SKM-1 (cell line): Measurements from ENCODE around the gene ANKRD52.

Experiments
- DNase-seq: peaks from one replicate; lab custom pipeline; 2025; ENCODE audit not compliant: unreplicated experiment; lab: John Stamatoyannopoulos, UW

Gene ANKRD52

GRCh38 chr12:56242986-56243385 lies 15.2 kb downstream of the ANKRD52 start:
- no peak for DNase-seq

- no peak for DNase-seq
Observed at GRCh38 chr12:56241424-56242303, 16.5 kb downstream of the ANKRD52 start.

DNA sequence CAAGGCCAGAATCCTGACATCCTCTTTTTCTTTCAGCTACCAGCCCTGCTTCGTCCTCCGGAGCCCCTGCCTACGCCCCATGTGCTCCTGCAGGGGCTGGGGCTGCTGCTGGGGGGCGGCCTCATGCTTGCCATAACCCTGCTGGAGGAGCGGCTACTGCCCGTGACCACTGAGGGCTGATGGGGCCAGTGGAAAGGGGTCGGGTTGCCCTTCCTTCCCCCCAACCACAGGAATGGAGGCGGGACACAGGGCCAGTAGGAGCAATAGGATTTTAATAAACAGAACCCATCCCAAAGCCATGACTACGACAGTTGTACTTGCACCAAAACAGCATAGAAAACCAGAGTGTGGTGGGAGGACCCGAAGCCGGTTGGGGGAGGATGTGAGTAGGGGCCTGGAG lies 20.6 kb downstream of the ANKRD52 start:
- DNase-seq = no peak

GRCh38 chr12:56236985-56237384 lies 21.2 kb downstream of the ANKRD52 start:
- no peak for DNase-seq

DNA sequence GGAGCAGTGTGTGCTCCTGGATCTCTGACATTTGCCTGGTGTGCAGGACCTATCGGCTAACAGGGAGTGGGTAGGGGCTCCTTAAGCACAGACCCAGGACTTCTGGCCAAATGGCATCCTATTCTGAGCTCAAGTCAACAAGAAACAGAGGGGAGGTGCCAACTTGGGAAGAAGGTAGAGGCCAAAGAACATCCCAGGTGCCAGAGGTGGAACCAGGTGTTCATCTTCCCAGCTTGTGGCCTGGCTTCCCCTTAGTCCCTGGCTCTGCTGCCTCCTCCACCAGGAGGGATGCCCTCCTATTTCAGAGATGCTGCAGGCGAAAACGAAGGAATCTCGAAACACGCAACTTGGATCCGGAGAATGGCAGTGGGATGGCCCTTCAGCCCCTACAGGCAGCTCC lies 22.1 kb downstream of the ANKRD52 start:
- no peak for DNase-seq

GRCh38 chr12:56234746-56235436 lies 23.3 kb downstream of the ANKRD52 start:
- no peak for DNase-seq

- no peak for DNase-seq
Observed at GRCh38 chr12:56231184-56231582, 27.0 kb downstream of the ANKRD52 start.

DNA sequence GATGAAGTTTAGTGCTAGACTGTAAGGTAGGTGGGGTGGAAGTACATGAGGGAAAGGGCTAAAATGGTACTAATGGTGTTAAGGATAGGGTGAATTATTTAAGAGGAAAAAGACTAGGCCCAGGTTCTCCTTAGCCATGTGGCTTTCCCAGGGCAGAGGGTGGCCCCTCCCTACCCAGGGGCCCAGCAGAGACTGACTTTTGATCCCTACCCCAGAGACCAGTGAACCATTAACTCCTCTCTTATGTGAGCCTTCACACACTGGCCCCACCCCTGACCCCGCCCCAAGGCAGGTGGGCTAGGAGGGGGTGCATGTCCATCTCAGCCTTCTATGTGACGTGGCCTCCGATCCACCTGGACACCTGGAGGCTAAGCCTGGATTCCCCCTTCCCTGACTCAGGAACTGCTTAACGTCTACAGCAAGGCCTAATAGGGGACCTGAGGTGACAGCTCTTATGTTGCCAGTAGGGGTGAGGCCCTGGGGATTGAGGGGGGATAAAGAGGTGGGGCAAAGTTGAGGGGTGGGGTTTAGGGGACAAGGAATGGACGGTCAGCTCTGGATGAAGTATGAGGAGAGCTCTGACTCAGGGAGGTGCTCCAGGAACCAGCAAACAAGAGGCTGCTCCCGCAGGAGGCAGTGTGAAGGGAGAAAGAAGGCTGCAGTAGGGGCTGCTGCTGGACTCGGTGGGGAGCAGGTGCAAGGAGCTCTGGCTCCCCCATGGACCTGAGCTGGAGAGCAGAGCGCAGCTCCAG lies 27.6 kb downstream of the ANKRD52 start:
- no peak for DNase-seq

GRCh38 chr12:56229916-56230431 lies 28.2 kb downstream of the ANKRD52 start, which contains the start of gene SLC39A5:
Gene SLC39A5 (plus strand): TSS chr12:56230051. CDS start chr12:56231275, 1,224 bp downstream.
- DNase-seq = no peak

DNA sequence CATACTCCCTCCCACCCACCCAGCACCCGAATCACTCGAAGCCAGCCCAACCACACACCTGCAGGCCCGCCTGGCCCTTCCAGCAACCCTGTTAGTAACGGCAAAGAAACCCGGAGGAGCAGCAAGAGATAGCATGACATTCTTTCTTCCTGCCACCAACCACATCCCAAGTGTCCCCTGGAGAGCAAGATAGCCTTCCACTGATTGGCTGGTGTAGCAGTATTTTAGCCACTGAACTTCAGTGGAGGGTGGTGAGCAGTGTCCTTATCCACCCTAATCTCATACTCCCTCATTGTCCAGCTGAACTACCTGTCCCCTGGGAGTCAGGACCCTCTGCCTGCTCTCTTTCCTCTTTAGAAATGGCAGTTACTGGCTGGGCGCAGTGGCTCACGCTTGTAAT lies 29.1 kb downstream of the ANKRD52 start:
- DNase-seq = no peak

GRCh38 chr12:56224954-56225353 lies 33.2 kb downstream of the ANKRD52 start:
- DNase-seq = no peak

DNA sequence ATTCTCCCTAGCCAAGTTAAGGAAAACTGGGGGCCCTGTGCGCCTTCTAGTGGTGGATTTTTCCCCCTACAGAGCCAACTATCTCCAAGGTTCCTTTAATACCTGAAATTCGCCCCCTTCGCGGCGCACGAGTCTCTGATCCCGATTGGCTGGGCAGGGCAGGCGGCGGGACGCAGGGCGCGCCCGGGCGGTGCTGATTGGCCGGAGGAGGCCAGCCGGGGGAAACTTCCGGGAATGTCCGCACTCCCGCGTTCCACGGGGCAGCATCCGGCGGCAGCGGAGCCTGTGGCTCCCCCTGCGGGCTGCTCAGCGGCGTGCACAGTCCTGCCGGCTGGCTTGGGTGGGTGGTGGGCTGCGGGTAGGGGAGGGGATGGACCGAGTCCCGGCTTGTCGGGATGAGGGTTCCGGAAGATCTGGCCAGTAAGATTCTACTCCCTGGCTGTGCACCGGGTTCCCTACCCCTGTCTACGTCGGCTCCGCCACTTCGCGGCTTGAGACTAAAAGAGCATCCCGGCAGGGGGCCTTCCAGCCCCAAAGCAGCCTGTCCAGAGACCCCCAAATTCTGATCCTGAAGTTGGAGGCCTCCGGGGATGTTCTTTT lies 34.0 kb downstream of the ANKRD52 start, which contains the start of gene NABP2:
NABP2 (plus strand) TSS at position 241 of the 600 bp plus-strand sequence. CDS start 515 bp downstream, outside the sequence.
- peak; percentile 63 for DNase-seq

DNA sequence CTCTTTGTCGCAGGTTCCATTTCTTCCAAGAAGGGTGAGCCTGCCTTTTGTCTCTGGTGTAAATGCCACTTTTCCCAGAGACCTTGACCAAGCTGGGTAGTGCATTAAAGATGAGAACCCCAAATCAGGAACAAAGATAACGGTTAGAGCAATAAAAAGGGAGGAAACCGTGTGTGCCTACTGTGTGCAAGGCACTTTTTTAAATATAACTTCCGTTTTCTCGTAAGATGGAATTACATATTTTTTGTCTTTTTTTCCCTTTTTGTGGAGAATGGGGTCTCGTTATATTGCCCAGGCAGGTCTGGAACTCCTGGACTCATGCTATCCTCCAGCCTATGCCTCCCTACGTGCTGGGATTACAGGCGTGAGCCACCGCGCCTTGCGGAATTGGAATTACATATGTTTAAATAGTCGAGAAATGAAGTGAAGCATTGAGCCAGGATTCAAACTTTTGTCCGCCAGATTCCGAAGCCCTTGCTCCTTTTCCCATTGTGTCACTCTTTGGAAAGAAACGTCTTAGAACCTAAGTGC lies 34.5 kb downstream of the ANKRD52 start:
- no peak for DNase-seq

DNA sequence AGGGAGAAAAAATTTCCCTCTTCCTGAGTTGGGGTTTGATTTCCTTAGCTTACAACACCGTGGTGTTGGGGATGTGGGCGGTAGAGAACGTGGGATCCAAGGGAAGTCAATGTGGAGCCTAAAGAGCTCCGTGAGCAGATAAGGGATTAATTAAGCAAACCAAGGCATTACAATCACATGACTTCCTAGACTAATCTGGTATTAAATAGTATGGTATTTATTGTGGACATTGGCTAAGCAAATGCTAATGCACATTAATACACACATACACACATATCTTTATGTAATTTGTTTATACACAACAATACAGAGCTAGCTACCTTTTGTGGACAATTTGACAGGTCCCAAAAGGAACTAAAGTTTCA lies 35.7 kb downstream of the ANKRD52 start:
- DNase-seq = no peak

DNA sequence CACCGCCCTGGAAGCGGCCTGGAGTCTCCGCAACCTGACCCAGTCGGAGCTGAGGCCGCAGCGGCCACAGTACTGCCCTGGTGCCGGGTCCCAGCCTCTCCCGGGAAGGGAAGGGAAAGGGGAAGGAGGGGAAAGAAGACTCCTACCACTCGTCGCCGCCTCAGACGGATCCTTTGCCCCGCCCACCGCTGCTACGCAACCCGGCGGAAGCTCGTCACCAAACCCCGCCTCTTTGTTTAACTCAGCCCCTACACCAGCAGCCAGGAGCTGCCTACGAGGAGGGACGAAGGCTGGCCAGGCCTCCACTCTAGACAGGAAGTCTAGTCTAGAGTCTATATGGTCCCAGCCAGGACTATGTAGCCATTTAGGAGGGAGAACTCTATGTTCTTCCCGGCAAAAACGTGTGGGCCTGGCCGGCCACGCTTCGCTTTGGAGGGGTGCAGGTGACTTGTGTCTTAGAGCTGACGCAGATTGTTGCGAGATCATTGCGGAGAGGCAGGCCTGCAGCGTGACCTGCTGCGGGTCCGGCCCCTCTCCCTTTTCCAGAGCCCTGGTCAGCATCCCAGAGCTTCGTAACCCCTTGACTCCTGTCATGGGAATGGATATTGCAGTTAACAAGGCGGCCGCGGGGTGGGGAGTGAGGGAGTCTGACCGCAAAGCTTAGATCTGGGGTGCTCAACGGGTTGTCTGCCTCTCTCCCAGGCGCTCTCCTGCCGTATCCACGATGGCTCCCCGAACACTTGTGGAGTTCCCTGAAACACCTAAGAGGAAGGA lies 36.2 kb downstream of the ANKRD52 start, which contains the start of gene RNF41:
RNF41 (minus strand) TSS at position 166 of the 774 bp plus-strand sequence. CDS start 7,875 bp downstream, outside the sequence.
- peak; percentile 68 for DNase-seq

DNA sequence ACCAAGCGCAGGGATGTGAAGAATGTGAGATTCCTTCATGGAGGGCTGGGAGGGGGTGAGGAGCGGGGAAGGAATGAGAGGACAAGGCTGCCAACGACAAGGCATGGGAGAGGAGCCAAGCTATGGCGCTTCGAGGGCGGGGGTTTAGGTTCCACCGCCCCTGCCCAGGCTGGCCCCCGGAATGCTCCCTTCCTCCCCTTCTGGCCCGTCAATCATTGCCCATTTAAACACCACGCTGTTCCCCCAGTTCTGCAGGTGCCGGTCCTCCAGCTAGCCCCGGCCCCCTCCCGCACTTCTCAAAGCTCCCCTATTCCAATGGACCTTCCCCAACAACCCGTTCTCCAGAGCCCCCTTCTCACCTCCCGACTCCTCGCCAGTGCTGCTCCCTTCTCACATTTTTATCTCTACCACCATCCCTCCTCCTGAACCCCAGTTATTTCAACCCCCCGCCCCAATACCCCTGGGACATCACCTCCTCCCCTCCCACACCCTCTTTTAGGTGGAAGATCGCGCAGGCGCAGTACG lies 36.9 kb downstream of the ANKRD52 start:
- DNase-seq = no peak

GRCh38 chr12:56220611-56221231 lies 37.5 kb downstream of the ANKRD52 start:
- peak; percentile 30 for DNase-seq

- no peak for DNase-seq
Observed at GRCh38 chr12:56219840-56220239, 38.3 kb downstream of the ANKRD52 start.

GRCh38 chr12:56216461-56216860 lies 41.7 kb downstream of the ANKRD52 start:
- DNase-seq = no peak
